T1000 (cell line): Measurements from ENCODE around the gene CDX1.

Experiments used
- DNase-seq: peaks from one replicate; lab custom pipeline; 2025; ENCODE audit warnings: mixed read lengths; lab: John Stamatoyannopoulos, UW

The CDX1 gene

DNA sequence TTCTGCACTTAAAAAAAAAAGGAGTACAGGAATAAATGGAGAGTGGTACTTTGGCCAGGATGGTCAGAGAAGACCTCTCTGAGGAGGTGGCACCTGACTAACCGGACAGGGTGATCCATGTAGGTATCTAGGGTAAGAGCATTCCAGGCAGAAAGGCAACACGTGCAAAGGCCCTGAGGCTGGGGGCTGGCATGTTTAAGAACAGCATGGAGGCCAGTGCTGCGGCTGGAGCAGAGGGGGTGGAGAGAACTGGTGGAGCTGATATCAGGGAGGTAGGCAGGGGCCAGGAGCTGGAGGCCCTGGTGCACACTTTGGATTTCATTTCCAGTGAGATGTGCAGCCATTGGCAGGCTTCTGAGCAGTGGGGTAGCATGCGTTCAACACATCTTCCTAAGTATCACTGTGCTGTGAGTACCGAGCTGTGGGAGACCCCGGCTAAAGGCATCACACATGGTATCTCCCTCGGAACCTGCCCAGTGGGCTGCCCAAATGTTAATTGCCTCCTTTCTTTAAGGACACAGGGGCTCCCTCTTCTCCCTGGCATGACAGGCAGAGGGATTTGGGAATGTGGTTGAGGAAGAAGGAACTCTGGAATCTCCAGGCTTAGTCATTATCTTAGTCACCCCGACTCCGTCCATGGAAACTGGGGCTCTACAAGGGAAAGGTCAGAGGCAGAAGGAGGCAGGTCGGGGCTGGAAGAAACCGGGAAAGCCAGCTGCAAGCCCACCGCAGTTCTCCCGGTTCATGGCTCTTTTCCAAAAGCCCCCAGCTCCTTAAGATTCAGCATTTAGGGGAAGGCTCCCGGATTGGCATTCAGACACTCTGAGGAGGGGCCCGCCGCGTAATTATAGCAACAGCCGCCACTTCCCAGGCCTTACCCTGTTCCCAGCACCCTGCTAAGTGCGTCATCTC is 41.9 kb downstream of the CDX1 start:
- no peak for DNase-seq

DNA sequence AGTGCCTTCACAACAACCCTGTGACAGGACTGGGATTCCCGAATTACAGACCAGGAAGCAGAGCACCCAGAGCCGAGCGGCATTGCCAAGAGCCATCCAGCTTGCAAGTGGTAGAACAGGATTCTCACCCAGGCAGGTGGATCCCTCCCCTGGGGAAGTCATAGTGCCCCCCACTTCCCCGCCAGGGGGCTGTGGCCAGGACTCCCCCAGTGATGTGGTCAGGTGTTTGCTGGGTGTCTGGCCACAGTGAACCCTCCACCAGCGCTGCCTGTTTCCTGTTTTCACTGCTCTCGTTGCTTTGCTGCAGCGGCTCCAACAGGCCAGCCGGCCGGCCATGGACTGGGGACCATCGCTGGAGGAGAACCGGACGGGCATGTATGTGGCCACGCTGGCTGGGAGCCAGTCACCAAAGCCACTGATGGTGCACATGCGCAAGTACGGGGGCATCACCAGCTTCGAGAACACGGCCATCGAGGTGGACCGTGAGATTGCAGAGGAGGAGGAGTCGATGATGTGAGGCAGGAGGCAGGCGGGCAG is 42.6 kb downstream of the CDX1 start:
- no peak for DNase-seq

DNA sequence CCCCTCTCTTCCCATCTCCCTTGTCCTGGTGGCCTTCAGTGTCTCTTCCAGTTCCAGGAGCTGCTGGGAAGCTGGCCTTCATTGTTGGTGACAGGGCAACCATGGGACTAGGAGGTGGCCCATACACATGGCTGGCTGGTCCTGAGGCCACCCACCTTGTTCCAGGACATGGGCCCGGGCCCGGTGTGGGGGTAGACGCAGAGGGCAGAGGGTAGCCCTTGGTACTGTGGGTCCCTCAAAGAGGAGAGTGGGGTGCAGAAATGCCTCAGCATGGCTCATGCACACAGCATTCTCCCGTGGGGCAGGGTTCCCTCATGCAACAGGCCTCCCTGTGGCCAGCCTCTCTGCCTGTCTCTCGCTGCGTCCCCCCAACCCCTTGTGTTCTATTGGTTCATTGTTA is 44.1 kb downstream of the CDX1 start:
- no peak for DNase-seq

DNA sequence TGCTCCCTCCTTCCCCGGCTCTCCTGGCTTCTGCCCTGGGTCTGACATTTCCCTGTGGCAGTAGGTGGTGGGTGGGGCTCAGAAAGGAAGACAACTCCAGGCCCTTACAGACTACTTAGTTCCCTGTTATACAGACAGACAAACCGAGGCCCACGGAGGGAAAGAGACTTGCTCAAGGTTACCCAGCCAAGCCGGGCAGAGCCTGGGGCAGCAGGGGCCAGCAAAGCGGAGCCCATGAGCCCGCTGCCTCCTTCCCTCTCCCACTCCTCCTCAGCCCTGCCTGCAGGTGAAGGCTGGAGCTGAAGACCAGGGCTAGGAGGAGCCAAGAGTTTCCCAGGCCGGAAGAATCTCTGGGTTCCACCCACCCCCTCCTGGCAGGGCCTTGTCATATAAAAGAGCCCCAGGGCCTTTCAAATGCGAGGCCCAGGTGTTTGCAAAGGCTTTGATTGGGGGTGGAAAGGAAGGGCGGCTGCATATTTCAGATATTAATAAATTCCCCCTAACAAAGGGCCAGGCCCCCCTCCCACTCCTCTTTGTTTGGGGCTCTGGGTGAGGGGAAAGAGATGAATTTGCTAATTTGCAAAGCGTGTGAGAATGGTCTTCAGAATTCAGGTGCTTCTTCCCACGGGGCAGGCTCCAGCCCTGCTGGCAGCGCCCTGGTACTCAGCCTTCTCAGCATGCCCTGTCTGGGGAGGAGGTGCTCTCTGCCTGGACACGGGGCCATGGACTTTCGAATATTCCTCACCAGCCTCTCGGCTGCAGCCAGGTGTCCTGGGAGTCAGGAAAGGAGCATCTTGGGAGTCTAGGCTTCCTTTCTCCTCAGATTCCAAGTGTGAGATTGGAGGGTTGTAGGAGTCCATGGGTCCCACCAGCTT is 44.8 kb downstream of the CDX1 start:
- DNase-seq: no peak

DNA sequence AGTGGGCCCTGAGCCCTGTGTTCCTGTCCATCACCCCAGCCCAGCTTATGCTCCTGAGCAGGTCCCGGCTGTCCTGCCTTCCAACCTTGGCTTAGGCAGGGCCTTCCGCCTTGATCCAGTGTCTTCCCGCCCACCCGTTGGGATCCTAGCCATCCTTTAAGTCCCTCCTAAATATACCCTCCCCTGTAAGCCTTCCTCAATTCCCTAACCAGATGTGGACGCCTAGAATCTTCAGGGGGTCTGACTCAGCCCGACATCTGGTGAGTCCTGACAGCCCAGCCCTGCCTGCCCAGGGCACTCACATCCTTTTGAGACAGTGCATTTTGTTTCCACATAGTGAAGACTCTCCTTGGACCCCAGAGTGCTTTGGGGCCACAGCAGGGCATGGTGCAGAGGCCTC is 47.0 kb downstream of the CDX1 start:
- DNase-seq: no peak

DNA sequence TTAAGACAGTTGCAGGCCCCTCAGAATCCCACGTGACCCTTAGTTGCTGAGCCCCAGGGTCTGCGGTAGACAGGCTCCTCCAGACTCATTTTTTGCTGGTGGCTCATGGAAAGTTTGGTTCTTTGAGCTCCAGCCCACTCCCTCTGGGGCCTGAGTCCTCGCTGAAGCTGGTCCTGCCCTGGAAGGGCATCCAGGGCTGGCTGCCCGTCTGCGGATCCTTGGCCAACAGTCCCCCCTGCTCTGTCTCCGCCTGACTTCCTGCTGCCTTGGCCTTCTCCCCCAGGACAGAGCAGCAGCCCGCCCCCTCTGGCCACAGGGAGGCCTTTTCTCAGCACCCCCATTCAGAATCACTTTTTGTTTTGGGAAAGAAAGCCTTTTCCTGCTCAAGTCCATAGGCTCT is 47.7 kb downstream of the CDX1 start:
- DNase-seq: no peak

DNA sequence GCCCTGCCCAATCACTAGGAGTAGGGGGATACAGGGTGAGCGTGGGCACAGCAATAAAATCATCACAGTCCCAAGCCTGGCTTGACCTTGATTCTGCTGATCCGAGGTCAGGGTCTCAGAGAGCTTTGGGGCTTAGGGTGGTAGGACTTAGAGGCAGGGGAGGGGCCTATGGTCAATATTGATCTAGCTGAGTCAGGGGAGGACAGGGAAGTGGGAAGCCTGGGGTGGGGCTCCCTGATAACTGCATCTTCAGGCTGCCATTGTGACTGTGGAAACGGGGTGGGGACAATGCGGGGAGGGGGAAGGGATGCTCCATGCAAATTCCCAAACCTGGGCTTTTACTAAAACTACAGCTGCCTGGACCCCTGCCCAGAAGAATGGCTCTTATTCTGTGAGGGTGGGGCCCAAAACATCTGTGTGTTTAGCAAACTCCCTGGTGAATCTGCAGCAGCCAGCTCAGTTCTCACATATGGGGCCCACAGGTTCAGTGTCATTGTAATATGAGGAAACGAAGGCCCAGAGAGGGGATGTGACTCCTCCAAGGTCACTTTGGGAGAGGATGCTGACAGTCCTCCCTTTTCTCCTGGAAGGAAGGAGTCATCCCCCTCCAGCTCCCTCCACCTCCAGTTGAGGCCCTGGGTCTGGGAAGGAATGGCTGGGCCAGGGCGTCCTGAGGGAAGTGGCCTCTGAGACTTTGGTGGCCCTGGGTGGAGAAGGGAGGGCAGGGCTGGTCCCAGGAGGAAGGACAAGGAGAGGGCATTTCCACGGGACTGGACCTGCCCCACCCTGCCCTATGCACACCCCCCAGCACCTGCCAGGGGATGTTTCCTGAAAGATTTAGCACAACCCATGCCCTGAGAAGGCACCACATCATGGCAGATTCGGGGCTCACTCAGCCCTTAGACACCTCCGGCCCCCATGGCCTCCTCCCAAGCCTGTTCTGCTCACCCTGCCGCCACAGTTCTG is 49.7 kb downstream of the CDX1 start:
- DNase-seq: no peak

DNA sequence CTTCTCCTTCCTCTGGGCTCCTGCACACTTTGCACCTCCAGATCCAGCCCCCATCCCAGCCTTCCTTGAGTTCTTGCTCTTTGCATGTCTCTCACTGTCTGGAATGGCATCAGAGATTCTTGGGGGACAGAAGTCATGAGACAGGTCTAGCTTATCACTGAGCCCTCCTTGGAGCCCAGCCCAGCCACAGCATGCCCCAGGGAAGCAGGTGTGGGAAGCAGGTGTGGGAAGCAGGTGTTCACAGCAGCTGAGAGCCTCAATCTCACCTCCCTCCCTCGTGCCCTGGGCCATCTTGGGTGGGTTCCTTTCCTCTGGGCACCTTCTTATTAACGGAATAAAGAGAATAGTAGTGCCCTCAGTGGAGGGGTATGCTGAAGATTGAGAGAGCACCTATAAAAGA is 50.5 kb downstream of the CDX1 start:
- DNase-seq: no peak

DNA sequence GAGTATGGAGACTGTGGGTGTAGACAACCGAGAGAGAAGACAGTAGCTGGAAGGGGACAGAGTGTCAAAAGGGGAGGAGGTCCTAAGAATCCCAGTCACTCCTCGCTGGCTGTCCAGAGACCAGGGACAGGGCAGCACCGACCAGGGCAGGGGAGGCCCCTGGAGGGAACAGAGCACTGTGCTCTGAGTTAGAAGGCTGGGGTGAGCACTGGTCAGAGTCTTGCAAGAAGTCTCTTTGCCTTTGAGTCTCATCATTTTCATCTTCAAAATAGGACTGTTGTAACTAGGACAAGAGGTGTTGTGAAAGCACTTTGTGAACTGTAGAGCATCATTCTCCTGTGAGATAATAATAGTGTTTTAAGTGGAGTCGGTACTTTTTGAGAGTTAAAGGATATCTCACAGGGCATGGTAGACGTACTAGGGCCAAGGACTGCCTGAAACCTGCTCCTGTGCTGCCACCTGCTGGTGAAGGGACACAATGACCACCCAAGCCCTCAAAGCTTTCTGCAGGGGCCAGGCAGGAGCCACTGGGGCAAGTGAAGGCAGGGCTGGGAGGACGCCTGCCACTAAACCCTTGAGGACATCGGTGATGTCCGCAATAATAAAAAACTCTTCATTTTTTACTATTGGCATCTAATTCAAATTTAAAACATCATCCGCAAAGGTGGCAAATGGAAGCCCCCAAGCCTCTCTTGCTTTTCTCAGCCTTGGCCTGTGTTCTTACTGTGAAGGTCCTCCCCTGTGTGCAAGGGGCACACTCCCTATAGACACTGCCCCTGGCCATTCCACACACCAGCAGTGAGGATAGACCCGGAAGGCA is 51.5 kb downstream of the CDX1 start:
- DNase-seq: peak; percentile 64

DNA sequence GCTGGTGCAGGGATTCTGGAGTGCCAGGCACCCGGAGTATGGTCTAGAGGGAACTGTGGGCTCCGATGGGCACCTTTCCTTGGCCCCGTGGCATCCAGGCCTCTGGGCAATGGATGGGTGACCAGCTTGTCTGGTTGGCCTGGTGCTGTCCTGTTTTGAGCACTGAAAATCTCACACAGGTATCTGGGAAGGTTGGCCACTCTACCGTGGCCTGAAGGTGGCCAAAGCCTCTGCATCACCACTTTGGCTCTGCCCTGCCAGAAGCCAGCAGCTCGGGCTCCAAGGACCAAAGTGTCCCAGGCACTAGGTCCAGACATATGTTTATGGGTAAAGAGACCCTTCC is 52.1 kb downstream of the CDX1 start:
- DNase-seq: no peak

DNA sequence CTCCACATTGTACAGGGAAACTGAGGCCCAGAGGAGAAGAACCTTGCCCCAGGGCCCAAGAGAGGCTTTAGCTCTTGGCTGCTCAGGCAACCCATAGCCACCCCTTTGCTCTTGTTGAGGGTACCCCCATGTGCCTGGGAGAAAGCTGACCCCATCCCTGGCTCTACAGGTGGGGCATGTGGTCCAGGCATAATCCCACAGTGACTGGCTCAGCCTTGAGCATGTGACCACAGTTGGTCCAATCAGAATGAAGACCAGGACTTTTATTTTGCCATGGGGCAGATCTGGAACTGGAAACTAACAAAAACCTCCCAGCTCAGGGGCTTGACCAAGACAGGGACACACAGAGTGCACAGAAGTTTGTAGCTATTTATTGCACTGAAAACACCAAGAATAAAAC is 52.6 kb downstream of the CDX1 start:
- DNase-seq: no peak

DNA sequence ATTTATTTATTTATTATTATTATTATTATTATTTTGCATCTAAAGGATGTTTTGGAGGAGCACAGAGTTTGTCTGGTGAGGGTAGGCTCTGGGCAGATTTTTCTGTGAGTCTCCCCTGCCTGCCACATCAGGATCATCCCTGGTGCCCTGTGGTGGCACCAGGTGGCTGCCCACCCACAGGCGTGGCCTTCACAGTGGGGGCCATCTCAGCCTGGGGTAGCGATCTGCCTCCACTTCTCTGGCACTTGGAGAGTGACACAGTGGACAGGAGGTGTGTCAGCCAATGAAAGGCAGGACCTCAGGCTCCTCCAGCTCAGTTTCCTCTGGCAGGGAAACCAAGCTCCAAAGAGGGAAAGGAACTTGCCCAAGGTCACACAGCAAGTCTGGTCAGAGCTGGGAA is 53.3 kb downstream of the CDX1 start:
- DNase-seq: no peak

DNA sequence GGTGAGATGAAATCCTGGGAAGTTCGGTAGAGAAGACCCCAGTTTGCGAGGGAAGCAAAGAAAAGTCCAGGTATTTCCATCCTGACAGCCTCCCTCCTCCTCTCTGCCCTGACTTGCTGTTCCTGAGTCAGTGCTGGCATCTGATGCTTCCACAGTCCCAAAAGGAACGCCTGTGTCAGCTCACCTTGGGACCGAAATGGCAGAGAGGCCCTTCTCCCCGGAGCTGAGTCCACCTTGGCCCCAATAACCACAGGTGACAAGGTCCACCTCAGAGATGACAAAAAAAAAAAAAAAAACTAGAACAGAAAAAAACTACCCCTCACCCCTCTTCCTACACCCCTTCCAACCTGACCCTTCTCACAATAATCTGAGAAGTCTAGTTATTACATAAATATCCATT is 54.9 kb downstream of the CDX1 start:
- DNase-seq: no peak

DNA sequence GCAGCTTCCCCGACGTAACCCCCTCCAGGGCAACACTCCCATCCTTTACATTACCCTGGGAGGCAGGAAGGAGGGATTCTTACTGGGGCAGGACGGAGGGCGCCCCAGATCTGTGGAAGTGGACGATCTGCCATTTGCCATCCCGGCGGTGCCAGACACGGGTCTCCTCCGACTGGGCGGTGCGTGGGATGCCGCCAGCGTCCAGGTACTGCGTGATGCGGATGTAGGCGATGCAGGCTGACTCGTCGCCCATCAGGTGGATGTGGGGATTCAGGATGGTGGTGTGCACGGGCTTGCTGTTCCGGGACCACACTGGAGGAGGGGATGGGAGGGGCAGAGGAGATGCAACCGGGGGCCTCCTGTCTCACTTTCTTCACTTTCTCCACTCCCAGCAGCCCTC is 56.3 kb downstream of the CDX1 start:
- no peak for DNase-seq

DNA sequence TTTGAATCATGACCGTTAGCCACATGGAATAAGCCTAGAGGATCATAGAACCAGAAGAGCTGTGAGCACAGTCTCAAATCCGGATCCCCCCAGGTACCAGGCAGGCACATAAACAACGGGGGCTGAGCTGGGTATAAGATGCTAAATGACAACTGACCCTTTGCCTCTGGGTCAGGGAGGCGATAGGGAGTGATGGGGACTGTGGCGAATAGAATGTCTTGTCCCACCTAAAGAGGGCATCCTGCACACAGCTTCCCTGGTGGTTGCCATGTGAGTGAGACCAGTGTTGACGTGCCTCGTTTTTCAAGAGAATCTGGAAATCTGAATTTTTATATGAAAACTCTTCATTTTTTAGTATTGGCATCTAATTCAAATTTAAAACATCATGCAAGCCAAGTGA is 56.9 kb downstream of the CDX1 start:
- DNase-seq: no peak

DNA sequence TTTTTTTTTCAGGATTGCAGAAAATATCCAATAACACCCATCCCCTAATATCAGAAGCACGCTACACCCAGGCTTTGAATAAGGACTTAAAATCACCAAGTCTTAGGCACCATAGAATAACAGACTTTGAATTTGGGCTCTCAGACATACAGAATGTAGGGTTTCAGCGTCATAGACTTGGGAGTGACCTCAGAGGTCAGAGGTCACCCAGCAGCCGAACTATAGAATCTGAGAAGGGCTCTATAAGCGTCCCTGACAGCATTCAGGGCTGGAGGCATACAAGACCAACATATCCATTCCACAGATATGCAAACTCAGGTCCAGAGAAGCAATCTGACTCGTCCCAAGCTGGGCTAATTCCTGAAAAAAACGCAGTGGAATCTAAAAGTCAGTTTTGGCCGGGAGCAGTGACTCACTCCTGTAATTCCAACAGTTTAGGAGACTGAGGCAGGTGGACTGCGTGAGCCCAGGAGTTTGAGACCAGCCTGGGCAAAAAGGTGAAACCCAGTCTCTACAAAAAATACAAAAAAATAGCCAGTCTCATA is 58.0 kb downstream of the CDX1 start:
- DNase-seq: no peak

DNA sequence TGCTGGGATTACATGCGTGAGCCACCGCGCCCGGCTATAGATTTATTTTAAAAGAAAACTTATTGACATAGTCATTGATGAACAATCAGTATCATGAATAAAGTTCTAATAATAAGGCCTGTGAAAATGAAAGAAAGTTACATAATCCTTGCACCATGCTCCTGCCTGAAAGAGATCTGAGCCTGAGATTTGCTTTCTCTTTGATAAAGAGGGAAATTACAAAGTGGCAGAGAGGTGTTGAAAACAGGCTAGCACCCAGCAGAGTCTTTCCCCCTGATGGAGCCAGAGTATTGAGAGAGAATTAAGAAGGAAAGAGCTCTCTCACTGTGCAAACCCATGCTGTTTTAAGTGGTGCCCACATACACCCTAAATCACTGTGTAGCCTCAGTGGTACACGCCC is 60.5 kb downstream of the CDX1 start:
- no peak for DNase-seq

DNA sequence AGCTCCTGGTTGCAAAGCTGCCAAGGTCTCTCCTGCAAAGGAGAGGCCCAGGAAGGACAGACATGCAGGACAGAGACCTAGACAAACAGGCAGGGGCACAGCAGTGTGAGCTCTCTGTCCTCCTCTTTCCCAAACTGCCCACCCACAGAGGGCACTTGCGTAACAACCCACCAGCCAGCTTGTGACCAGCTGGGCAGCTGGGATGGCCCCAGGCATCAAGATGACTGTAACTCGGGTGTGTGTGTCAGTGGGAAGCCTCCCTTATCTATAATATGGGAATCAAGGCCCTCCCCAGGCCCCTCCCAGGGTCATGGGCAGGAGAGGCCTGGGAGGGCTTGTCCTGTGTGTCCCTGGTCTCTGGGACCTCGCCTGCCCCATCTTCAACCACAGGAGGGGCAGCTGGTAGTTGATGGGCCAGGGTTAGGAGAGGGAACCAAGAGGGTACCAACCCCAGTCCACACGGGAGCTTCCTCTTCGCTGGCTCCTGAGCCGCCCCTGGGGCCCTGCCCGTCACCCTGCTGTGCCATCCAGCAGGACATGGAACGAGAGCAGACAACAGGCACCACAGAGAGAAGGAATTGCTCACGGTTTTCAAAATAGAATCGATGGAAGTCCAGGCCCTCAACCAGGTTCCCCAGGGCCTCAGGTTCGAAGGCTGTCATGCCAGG is 61.2 kb downstream of the CDX1 start:
- peak; percentile 35 for DNase-seq

DNA sequence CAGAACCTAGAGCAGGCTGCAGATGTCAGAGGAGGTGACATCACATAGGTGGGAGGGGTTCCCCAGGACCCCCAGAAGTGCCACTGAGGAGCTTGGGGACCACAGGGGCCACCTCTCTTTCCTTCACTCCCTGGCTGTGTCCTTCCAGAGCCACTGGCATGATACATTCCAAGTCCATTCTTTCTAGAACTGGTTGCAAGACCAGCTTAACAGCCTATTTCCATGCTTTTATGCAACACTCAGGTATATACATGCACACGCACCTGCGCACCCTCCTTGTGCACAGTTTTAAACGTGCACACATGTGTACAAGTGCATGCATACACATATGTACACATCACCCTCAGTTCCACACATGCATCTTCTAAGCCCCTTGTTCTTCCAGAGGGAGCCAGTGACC is 63.0 kb downstream of the CDX1 start:
- DNase-seq: no peak

DNA sequence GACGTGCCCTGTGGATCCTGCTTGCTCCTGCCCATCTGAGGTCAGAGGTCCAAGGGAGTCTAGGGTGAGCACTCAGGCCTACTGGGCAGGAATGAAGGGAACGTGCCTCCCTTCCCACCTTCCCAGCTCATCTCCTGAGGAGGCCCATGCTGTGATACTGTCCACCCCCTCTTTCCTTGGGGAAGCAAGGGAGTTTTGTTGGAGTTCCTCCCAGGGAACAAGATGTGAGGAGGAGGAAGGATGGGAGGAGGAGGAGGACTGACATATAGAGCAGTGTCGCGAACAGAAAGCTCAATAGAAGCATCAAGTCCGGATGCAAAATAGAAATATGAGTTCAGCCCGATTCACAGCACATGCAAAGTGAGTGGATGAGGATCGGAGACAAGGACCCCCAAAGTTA is 64.3 kb downstream of the CDX1 start:
- DNase-seq: no peak
